Measurements from ENCODE around the gene TMEM235. TPM values are rescaled to one million over a fixed set of nuclear protein-coding genes. Genes with fewer than 3 reads are reported as not detected.

The TMEM235 gene
- total RNA-seq, 1 donor from 2014 or later = not detected

- H3K4me3 ChIP-seq (ENCODE audit: low read depth, low read length) = no peak overlapping the region
- peaks cover 12% of the 10 kb centered on the region for H3K27me3 ChIP-seq (ENCODE audit: control insufficient read depth, insufficient read depth, low read length)
- H3K36me3 ChIP-seq (ENCODE audit: control insufficient read depth, insufficient read depth, low read length) = no peaks in the 10 kb centered on the region
Observed at GRCh38 chr17:78265121-78265520, 33.7 kb downstream of the TMEM235 start.

GRCh38 chr17:78266231-78266631 is 34.8 kb downstream of the TMEM235 start:
- Histone ChIP-seq H3K4me3 (ENCODE audit: low read depth, low read length) (no peak overlapping the region), H3K36me3 (ENCODE audit: control insufficient read depth, insufficient read depth, low read length) (no peaks in the 10 kb centered on the region), H3K27me3 (ENCODE audit: control insufficient read depth, insufficient read depth, low read length) (peaks cover 12% of the 10 kb centered on the region)
- TF ChIP-seq CTCF (IDR thresholded peaks at IDR 0.05; ENCODE audit: insufficient read depth, low read length, poor library complexity, severe bottlenecking) = no peak
- DNase-seq (ENCODE audit: low read depth) = no peak

More at GRCh38 chr17:78265121-78265520, 33.7 kb downstream of the TMEM235 start:
- TF ChIP-seq CTCF (IDR thresholded peaks at IDR 0.05; ENCODE audit: insufficient read depth, low read length, poor library complexity, severe bottlenecking) = no peak
- no peak for DNase-seq (ENCODE audit: low read depth)

GRCh38 chr17:78266771-78267170 is 35.3 kb downstream of the TMEM235 start:
- DNase-seq (ENCODE audit: low read depth) = no peak
- TF ChIP-seq CTCF (IDR thresholded peaks at IDR 0.05; ENCODE audit: insufficient read depth, low read length, poor library complexity, severe bottlenecking) = no peak
- H3K4me3 ChIP-seq (ENCODE audit: low read depth, low read length) = no peak overlapping the region
- H3K36me3 ChIP-seq (ENCODE audit: control insufficient read depth, insufficient read depth, low read length) = no peaks in the 10 kb centered on the region
- peaks cover 17% of the 10 kb centered on the region for H3K27me3 ChIP-seq (ENCODE audit: control insufficient read depth, insufficient read depth, low read length)

GRCh38 chr17:78267253-78268073 is 36.0 kb downstream of the TMEM235 start:
- TF ChIP-seq CTCF (IDR thresholded peaks at IDR 0.05; ENCODE audit: insufficient read depth, low read length, poor library complexity, severe bottlenecking) = no peak
- H3K27me3 ChIP-seq (ENCODE audit: control insufficient read depth, insufficient read depth, low read length) = peaks cover 17% of the 10 kb centered on the region
- no peak overlapping the region for H3K4me3 ChIP-seq (ENCODE audit: low read depth, low read length)
- no peak for DNase-seq (ENCODE audit: low read depth)
- no peaks in the 10 kb centered on the region for H3K36me3 ChIP-seq (ENCODE audit: control insufficient read depth, insufficient read depth, low read length)

- no peak overlapping the region for H3K4me3 ChIP-seq (ENCODE audit: low read depth, low read length)
- TF ChIP-seq CTCF (IDR thresholded peaks at IDR 0.05; ENCODE audit: insufficient read depth, low read length, poor library complexity, severe bottlenecking) = no peak
- DNase-seq (ENCODE audit: low read depth) = no peak
- H3K27me3 ChIP-seq (ENCODE audit: control insufficient read depth, insufficient read depth, low read length) = peaks cover 17% of the 10 kb centered on the region
- no peaks in the 10 kb centered on the region for H3K36me3 ChIP-seq (ENCODE audit: control insufficient read depth, insufficient read depth, low read length)
Observed at GRCh38 chr17:78268191-78268874, 36.9 kb downstream of the TMEM235 start.

All from kidney epithelial cell (primary cell).